HEK293 (cell line): ENCODE measurements around the gene GOLGA1.

Source experiments
- GLIS2 ChIP-seq: fragments of 450-650 bp; formaldehyde crosslinking; IDR thresholded peaks from 2 replicates; pipeline ENCODE4 v1.5.1; 2016; ENCODE audit warnings: missing biosample characterization, missing genetic modification characterization
- KLF10 ChIP-seq: fragments of 450-650 bp; IDR thresholded peaks from 2 replicates; pipeline ENCODE4 v1.5.1; 2018; ENCODE audit warnings: missing biosample characterization, mild to moderate bottlenecking, missing genetic modification characterization
- ZBTB20 ChIP-seq: fragments of 450-650 bp; formaldehyde crosslinking; IDR thresholded peaks from 2 replicates; pipeline ENCODE4 v1.5.1; 2016; ENCODE audit warnings: missing biosample characterization, missing genetic modification characterization
- ZEB2 ChIP-seq: fragments of 450-650 bp; formaldehyde crosslinking; IDR thresholded peaks from 2 replicates; pipeline ENCODE4 v1.5.1; 2016; ENCODE audit warnings: missing biosample characterization, missing genetic modification characterization
- ZFP69B ChIP-seq: fragments of 450-650 bp; formaldehyde crosslinking; IDR thresholded peaks from 2 replicates; pipeline ENCODE4 v1.5.1; 2016; ENCODE audit warnings: missing biosample characterization, missing genetic modification characterization
- ZNF121 ChIP-seq: fragments of 450-650 bp; formaldehyde crosslinking; IDR thresholded peaks from 2 replicates; pipeline ENCODE4 v1.5.1; 2016; ENCODE audit warnings: missing biosample characterization, missing genetic modification characterization
- ZNF2 ChIP-seq: fragments of 450-650 bp; formaldehyde crosslinking; IDR thresholded peaks from 2 replicates; pipeline ENCODE4 v1.5.1; 2016; ENCODE audit warnings: missing biosample characterization, missing genetic modification characterization
- ZNF223 ChIP-seq: fragments of 450-650 bp; formaldehyde crosslinking; IDR thresholded peaks from 2 replicates; pipeline ENCODE4 v1.5.1; 2016; ENCODE audit warnings: missing biosample characterization, missing genetic modification characterization
- ZNF391 ChIP-seq: fragments of 450-650 bp; formaldehyde crosslinking; IDR thresholded peaks from 2 replicates; pipeline ENCODE4 v1.5.1; 2016; ENCODE audit warnings: low read depth, missing biosample characterization, missing genetic modification characterization, borderline replicate concordance
- ZNF501 ChIP-seq: fragments of 450-650 bp; formaldehyde crosslinking; IDR thresholded peaks from 2 replicates; pipeline ENCODE4 v1.5.1; 2016; ENCODE audit warnings: missing biosample characterization, missing genetic modification characterization
- ZNF549 ChIP-seq: fragments of 450-650 bp; IDR thresholded peaks from 2 replicates; pipeline ENCODE4 v1.5.1; 2018; ENCODE audit warnings: missing biosample characterization, missing genetic modification characterization, mild to moderate bottlenecking, inconsistent platforms, moderate library complexity
- TF ChIP-seq, protein P1 (sequence below): fragments of 450-650 bp; IDR thresholded peaks from 2 replicates; pipeline ENCODE4 v1.5.1; 2018; ENCODE audit warnings: missing biosample characterization, missing genetic modification characterization
- TF ChIP-seq, protein P2 (sequence below): fragments of 450-650 bp; formaldehyde crosslinking; conservative IDR thresholded peaks from 2 replicates; pipeline ENCODE4 v1.5.1; 2016; ENCODE audit warnings: low read depth, missing biosample characterization, missing genetic modification characterization
- TF ChIP-seq, protein P3 (sequence below): fragments of 450-650 bp; formaldehyde crosslinking; IDR thresholded peaks from 2 replicates; pipeline ENCODE4 v1.5.1; 2016; ENCODE audit warnings: missing biosample characterization, missing genetic modification characterization
- TF ChIP-seq, protein P4 (sequence below): fragments of 450-650 bp; IDR thresholded peaks from 2 replicates; pipeline ENCODE4 v1.5.1; 2018; ENCODE audit warnings: missing biosample characterization, mild to moderate bottlenecking, missing genetic modification characterization
- TF ChIP-seq, protein P5 (sequence below): fragments of 450-650 bp; formaldehyde crosslinking; IDR thresholded peaks from 2 replicates; pipeline ENCODE4 v1.5.1; 2016; ENCODE audit warnings: missing biosample characterization, missing genetic modification characterization
- TF ChIP-seq, protein P6 (sequence below): fragments of 450-650 bp; formaldehyde crosslinking; conservative IDR thresholded peaks from 2 replicates; pipeline ENCODE4 v1.5.1; 2016; ENCODE audit warnings: low read depth, missing biosample characterization, missing genetic modification characterization
- TF ChIP-seq, protein P7 (sequence below): fragments of 450-650 bp; formaldehyde crosslinking; IDR thresholded peaks from 2 replicates; pipeline ENCODE4 v1.5.1; 2016; ENCODE audit warnings: missing biosample characterization, missing genetic modification characterization

Gene GOLGA1

DNA sequence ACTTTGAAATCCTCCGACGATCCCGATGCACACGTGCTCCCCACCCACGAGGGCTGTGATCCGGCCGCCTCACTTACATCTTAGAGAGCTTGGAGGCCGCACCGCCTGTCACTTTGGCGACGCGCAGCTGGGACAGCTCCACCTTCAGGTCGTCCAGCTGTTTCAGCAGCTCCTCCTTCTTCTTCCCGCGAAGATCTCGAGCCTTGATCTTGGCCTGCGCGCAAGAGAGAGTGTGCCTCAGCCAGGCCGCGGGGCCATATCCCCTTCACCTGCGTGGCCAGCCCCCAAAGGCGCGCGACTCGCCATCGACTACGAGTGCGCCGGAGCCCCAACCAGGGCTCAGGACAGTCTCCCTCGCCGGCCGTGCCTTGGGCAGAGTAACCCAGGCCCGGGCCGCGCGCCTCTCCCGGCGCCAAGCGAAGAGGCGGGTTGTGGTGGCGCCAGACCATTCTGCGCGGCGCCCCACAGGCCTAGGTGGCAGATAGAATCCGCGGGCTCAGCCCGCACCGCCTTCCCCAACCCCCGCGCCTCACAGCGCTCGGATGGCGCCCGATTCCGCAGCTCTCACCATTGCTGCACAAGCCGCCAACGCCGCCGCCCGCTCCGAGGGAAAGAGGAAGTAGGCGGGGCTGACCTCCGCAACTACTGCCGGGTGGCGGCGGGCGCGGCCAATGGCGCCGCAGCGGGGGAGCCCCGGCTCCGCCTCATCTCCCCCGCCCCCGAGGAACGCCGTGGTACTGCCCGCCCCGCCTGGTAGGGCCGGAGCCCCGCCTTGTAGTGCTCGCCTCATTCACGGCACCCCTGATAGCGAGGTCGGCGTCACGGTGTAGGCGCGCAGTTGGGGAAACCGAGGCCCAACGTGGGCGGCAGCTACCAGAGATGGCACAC lies 79.3 kb downstream of the GOLGA1 start, which contains the start of the genes ARPC5L and RPL35 (continued):
- TF ChIP-seq, protein P1, sequence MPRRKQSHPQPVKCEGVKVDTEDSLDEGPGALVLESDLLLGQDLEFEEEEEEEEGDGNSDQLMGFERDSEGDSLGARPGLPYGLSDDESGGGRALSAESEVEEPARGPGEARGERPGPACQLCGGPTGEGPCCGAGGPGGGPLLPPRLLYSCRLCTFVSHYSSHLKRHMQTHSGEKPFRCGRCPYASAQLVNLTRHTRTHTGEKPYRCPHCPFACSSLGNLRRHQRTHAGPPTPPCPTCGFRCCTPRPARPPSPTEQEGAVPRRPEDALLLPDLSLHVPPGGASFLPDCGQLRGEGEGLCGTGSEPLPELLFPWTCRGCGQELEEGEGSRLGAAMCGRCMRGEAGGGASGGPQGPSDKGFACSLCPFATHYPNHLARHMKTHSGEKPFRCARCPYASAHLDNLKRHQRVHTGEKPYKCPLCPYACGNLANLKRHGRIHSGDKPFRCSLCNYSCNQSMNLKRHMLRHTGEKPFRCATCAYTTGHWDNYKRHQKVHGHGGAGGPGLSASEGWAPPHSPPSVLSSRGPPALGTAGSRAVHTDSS (tag by site-specific recombination), result no peak
- TF ChIP-seq, protein P2, sequence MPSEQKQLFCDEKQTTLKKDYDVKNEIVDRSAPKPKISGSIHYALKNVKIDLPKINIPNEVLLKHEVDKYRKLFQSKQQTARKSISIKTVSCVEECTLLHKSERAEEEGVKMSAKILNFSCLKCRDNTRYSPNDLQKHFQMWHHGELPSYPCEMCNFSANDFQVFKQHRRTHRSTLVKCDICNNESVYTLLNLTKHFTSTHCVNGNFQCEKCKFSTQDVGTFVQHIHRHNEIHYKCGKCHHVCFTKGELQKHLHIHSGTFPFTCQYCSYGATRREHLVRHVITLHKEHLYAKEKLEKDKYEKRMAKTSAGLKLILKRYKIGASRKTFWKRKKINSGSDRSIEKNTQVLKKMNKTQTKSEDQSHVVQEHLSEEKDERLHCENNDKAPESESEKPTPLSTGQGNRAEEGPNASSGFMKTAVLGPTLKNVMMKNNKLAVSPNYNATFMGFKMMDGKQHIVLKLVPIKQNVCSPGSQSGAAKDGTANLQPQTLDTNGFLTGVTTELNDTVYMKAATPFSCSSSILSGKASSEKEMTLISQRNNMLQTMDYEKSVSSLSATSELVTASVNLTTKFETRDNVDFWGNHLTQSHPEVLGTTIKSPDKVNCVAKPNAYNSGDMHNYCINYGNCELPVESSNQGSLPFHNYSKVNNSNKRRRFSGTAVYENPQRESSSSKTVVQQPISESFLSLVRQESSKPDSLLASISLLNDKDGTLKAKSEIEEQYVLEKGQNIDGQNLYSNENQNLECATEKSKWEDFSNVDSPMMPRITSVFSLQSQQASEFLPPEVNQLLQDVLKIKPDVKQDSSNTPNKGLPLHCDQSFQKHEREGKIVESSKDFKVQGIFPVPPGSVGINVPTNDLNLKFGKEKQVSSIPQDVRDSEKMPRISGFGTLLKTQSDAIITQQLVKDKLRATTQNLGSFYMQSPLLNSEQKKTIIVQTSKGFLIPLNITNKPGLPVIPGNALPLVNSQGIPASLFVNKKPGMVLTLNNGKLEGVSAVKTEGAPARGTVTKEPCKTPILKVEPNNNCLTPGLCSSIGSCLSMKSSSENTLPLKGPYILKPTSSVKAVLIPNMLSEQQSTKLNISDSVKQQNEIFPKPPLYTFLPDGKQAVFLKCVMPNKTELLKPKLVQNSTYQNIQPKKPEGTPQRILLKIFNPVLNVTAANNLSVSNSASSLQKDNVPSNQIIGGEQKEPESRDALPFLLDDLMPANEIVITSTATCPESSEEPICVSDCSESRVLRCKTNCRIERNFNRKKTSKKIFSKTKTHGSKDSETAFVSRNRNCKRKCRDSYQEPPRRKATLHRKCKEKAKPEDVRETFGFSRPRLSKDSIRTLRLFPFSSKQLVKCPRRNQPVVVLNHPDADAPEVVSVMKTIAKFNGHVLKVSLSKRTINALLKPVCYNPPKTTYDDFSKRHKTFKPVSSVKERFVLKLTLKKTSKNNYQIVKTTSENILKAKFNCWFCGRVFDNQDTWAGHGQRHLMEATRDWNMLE (tag by site-specific recombination), result peak; percentile 65
- TF ChIP-seq ZFP69B (no peak), ZNF549 (tag by site-specific recombination) (no peak), ZNF2 (tag by site-specific recombination) (no peak; the same call in 1 of the 2 replicates), ZEB2 (tag by site-specific recombination) (peak; percentile 94; the same call in 1 of the 2 replicates), ZNF223 (tag by site-specific recombination) (no peak), ZNF391 (0 out of 2 replicates have a peak, but pooled peaks have one; percentile 17), ZNF121 (tag by site-specific recombination) (no peak), GLIS2 (tag by site-specific recombination) (peak; percentile 86), ZBTB20 (tag by site-specific recombination) (0 out of 2 replicates have a peak, but pooled peaks have one; percentile 62), ZNF501 (tag by site-specific recombination) (0 out of 2 replicates have a peak, but pooled peaks have one; percentile 65), KLF10 (0 out of 2 replicates have a peak, but pooled peaks have one; percentile 38)
- TF ChIP-seq, protein P3, sequence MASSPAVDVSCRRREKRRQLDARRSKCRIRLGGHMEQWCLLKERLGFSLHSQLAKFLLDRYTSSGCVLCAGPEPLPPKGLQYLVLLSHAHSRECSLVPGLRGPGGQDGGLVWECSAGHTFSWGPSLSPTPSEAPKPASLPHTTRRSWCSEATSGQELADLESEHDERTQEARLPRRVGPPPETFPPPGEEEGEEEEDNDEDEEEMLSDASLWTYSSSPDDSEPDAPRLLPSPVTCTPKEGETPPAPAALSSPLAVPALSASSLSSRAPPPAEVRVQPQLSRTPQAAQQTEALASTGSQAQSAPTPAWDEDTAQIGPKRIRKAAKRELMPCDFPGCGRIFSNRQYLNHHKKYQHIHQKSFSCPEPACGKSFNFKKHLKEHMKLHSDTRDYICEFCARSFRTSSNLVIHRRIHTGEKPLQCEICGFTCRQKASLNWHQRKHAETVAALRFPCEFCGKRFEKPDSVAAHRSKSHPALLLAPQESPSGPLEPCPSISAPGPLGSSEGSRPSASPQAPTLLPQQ (tag by site-specific recombination), result peak; percentile 22; the same call in 1 of the 2 replicates
- TF ChIP-seq, protein P4, sequence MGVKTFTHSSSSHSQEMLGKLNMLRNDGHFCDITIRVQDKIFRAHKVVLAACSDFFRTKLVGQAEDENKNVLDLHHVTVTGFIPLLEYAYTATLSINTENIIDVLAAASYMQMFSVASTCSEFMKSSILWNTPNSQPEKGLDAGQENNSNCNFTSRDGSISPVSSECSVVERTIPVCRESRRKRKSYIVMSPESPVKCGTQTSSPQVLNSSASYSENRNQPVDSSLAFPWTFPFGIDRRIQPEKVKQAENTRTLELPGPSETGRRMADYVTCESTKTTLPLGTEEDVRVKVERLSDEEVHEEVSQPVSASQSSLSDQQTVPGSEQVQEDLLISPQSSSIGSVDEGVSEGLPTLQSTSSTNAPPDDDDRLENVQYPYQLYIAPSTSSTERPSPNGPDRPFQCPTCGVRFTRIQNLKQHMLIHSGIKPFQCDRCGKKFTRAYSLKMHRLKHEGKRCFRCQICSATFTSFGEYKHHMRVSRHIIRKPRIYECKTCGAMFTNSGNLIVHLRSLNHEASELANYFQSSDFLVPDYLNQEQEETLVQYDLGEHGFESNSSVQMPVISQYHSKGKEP, result no peak
- TF ChIP-seq, protein P5, sequence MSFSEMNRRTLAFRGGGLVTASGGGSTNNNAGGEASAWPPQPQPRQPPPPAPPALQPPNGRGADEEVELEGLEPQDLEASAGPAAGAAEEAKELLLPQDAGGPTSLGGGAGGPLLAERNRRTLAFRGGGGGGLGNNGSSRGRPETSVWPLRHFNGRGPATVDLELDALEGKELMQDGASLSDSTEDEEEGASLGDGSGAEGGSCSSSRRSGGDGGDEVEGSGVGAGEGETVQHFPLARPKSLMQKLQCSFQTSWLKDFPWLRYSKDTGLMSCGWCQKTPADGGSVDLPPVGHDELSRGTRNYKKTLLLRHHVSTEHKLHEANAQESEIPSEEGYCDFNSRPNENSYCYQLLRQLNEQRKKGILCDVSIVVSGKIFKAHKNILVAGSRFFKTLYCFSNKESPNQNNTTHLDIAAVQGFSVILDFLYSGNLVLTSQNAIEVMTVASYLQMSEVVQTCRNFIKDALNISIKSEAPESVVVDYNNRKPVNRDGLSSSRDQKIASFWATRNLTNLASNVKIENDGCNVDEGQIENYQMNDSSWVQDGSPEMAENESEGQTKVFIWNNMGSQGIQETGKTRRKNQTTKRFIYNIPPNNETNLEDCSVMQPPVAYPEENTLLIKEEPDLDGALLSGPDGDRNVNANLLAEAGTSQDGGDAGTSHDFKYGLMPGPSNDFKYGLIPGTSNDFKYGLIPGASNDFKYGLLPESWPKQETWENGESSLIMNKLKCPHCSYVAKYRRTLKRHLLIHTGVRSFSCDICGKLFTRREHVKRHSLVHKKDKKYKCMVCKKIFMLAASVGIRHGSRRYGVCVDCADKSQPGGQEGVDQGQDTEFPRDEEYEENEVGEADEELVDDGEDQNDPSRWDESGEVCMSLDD, result peak; percentile 98; the same call in 1 of the 2 replicates
- TF ChIP-seq, protein P6, sequence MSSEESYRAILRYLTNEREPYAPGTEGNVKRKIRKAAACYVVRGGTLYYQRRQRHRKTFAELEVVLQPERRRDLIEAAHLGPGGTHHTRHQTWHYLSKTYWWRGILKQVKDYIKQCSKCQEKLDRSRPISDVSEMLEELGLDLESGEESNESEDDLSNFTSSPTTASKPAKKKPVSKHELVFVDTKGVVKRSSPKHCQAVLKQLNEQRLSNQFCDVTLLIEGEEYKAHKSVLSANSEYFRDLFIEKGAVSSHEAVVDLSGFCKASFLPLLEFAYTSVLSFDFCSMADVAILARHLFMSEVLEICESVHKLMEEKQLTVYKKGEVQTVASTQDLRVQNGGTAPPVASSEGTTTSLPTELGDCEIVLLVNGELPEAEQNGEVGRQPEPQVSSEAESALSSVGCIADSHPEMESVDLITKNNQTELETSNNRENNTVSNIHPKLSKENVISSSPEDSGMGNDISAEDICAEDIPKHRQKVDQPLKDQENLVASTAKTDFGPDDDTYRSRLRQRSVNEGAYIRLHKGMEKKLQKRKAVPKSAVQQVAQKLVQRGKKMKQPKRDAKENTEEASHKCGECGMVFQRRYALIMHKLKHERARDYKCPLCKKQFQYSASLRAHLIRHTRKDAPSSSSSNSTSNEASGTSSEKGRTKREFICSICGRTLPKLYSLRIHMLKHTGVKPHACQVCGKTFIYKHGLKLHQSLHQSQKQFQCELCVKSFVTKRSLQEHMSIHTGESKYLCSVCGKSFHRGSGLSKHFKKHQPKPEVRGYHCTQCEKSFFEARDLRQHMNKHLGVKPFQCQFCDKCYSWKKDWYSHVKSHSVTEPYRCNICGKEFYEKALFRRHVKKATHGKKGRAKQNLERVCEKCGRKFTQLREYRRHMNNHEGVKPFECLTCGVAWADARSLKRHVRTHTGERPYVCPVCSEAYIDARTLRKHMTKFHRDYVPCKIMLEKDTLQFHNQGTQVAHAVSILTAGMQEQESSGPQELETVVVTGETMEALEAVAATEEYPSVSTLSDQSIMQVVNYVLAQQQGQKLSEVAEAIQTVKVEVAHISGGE (tag by site-specific recombination), result peak; percentile 66
- TF ChIP-seq, protein P7, sequence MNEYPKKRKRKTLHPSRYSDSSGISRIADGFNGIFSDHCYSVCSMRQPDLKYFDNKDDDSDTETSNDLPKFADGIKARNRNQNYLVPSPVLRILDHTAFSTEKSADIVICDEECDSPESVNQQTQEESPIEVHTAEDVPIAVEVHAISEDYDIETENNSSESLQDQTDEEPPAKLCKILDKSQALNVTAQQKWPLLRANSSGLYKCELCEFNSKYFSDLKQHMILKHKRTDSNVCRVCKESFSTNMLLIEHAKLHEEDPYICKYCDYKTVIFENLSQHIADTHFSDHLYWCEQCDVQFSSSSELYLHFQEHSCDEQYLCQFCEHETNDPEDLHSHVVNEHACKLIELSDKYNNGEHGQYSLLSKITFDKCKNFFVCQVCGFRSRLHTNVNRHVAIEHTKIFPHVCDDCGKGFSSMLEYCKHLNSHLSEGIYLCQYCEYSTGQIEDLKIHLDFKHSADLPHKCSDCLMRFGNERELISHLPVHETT (tag by site-specific recombination), result peak; percentile 79
